ENCODE data around the gene DCAF6.

The DCAF6 gene

GRCh38 chr1:168104535-168104934, 168.1 kb downstream of the DCAF6 start:
- DNase-seq: no peak

- no peak for DNase-seq
These were observed 169.4 kb downstream of the DCAF6 start for GRCh38 chr1:168105846-168106245.

- no peak for DNase-seq
These were observed 169.8 kb downstream of the DCAF6 start for GRCh38 chr1:168106274-168106673.

GRCh38 chr1:168110896-168111545, 174.5 kb downstream of the DCAF6 start:
- peak; percentile 44 to 93 for DNase-seq

- no peak for DNase-seq
These were observed 176.3 kb downstream of the DCAF6 start for GRCh38 chr1:168112673-168113305.

- DNase-seq: no peak
These were observed 178.4 kb downstream of the DCAF6 start for GRCh38 chr1:168114845-168115244.

- no peak for DNase-seq
These were observed 179.9 kb downstream of the DCAF6 start for GRCh38 chr1:168116327-168116799.

GRCh38 chr1:168119750-168120149, 183.3 kb downstream of the DCAF6 start:
- no peak for DNase-seq

- DNase-seq: no peak
These were observed 185.0 kb downstream of the DCAF6 start for GRCh38 chr1:168121401-168122011.

- no peak for DNase-seq
These were observed 188.6 kb downstream of the DCAF6 start for GRCh38 chr1:168125051-168125450.

Data from inflammatory macrophage (primary cell).